IMR-90 (cell line): ENCODE results near the gene ZC3H4. TPM values are rescaled to one million over a fixed set of nuclear protein-coding genes. Genes with fewer than 3 reads are reported as not detected.

Experiments used
- ATAC-seq: fragments of 200-7000 bp; cut with Tn5 transposase; 2 replicates; pipeline ENCODE4 v1.9.1; 2020; ENCODE audit warnings: low read depth, mild to moderate bottlenecking, moderate library complexity
- BruUV-seq: library from RNA; stranded (reverse); fragments of 400-500 nt; replicated peaks from 2 replicates; lab custom pipeline; 2021; lab: Mats Ljungman, UMichigan
- CTCF ChIA-PET: fragments of 300-600 bp; formaldehyde crosslinking; extraction: SDS; loops from one replicate; lab custom pipeline; 2021; ENCODE audit warnings: antibody characterized with exemption; lab: Yijun Ruan, JAX
- POLR2A ChIA-PET: fragments of 300-600 bp; sonication (Branson Sonifier 250); formaldehyde crosslinking; loops from one replicate; lab custom pipeline; 2022; ENCODE audit warnings: antibody characterized with exemption; ENCODE audit not compliant: unreplicated experiment; lab: Charles Lee
- DNase-seq: peaks from one replicate; pipeline ENCODE4 v3.0.0; 2013
- H2AFZ ChIP-seq: replicated peaks from 2 replicates; pipeline ENCODE3; 2013; ENCODE audit warnings: low read length, mild to moderate bottlenecking; ENCODE audit not compliant: poor library complexity
- H2AK5ac ChIP-seq: 2 replicates; pipeline ENCODE4 v1.6.1; 2013; ENCODE audit warnings: low read depth, low read length, inconsistent platforms
- H2AK9ac ChIP-seq: replicated peaks from 2 replicates; pipeline ENCODE3; 2013; ENCODE audit warnings: mild to moderate bottlenecking, low read depth, low read length, moderate library complexity; ENCODE audit not compliant: poor library complexity
- H2BK120ac ChIP-seq: 2 replicates; pipeline ENCODE4 v1.6.1; 2013; ENCODE audit warnings: low read depth, low read length, inconsistent platforms
- H2BK15ac ChIP-seq: 3 replicates; pipeline ENCODE4 v1.6.1; 2013; ENCODE audit warnings: low read depth, low read length, inconsistent platforms
- H2BK20ac ChIP-seq: 2 replicates; pipeline ENCODE4 v1.6.1; 2013; ENCODE audit warnings: low read depth, mild to moderate bottlenecking, inconsistent platforms, low read length, moderate library complexity
- H2BK5ac ChIP-seq: 2 replicates; pipeline ENCODE4 v1.6.1; 2013; ENCODE audit warnings: mild to moderate bottlenecking, low read depth, low read length, inconsistent platforms; ENCODE audit not compliant: poor library complexity, severe bottlenecking
- H3K14ac ChIP-seq: replicated peaks from 2 replicates; pipeline ENCODE4 v1.6.1; 2013; ENCODE audit warnings: low read depth, low read length, inconsistent platforms
- H3K18ac ChIP-seq: 2 replicates; pipeline ENCODE4 v1.6.1; 2013; ENCODE audit warnings: low read depth, low read length, control low read depth
- H3K23ac ChIP-seq: 2 replicates; pipeline ENCODE4 v1.6.1; 2013; ENCODE audit warnings: low read depth, low read length, inconsistent platforms
- H3K27ac ChIP-seq: 2 replicates; pipeline ENCODE4 v1.5.1; 2013; ENCODE audit warnings: mild to moderate bottlenecking, control low read depth, low read length; ENCODE audit not compliant: insufficient read depth
- H3K27me3 ChIP-seq: 2 replicates; pipeline ENCODE4 v1.6.1; 2013; ENCODE audit warnings: low read length; ENCODE audit not compliant: control insufficient read depth, insufficient read depth
- H3K36me3 ChIP-seq: 2 replicates; pipeline ENCODE4 v1.6.1; 2013; ENCODE audit warnings: low read length, mixed read lengths; ENCODE audit not compliant: control insufficient read depth, insufficient read depth
- H3K4ac ChIP-seq: 2 replicates; pipeline ENCODE4 v1.6.1; 2013; ENCODE audit warnings: low read depth, low read length, inconsistent platforms
- H3K4me1 ChIP-seq: 2 replicates; pipeline ENCODE4 v1.6.1; 2013; ENCODE audit warnings: low read length, mixed read lengths; ENCODE audit not compliant: control insufficient read depth, insufficient read depth
- H3K4me2 ChIP-seq: 2 replicates; pipeline ENCODE4 v1.6.1; 2013; ENCODE audit warnings: low read depth, mild to moderate bottlenecking, control low read depth, low read length, moderate library complexity
- H3K4me3 ChIP-seq: 2 replicates; pipeline ENCODE4 v1.5.1; 2013; ENCODE audit warnings: low read depth, mild to moderate bottlenecking, control low read depth, low read length, moderate library complexity; ENCODE audit not compliant: insufficient read depth
- H3K56ac ChIP-seq: 2 replicates; pipeline ENCODE4 v1.6.1; 2013; ENCODE audit warnings: low read length, inconsistent platforms; ENCODE audit not compliant: insufficient read depth; ENCODE audit errors: extremely low read depth
- H3K79me1 ChIP-seq, 2 experiments: 2 replicates each; pipeline ENCODE4 v1.6.1; 2013; ENCODE audit warnings: low read length in 2 of 2, inconsistent platforms in 1 of 2, low read depth in 1 of 2
- H3K9ac ChIP-seq: 2 replicates; pipeline ENCODE4 v1.6.1; 2013; ENCODE audit warnings: low read depth, low read length, control low read depth
- H3K9me1 ChIP-seq: 2 replicates; pipeline ENCODE4 v1.6.1; 2013; ENCODE audit warnings: low read length, inconsistent platforms; ENCODE audit not compliant: insufficient read depth
- H3K9me3 ChIP-seq: 2 replicates; pipeline ENCODE4 v1.6.1; 2013; ENCODE audit warnings: low read length; ENCODE audit not compliant: control insufficient read depth, insufficient read depth
- H4K20me1 ChIP-seq: 2 replicates; pipeline ENCODE4 v1.6.1; 2013; ENCODE audit warnings: low read length, inconsistent platforms; ENCODE audit not compliant: insufficient read depth
- H4K5ac ChIP-seq: 2 replicates; pipeline ENCODE4 v1.6.1; 2013; ENCODE audit warnings: mild to moderate bottlenecking, low read depth, low read length, control low read depth
- H4K8ac ChIP-seq, 2 experiments: 2 replicates each; pipeline ENCODE4 v1.6.1; 2013; ENCODE audit warnings: low read depth in 2 of 2, low read length in 2 of 2, control low read depth in 1 of 2, inconsistent platforms in 1 of 2
- H4K91ac ChIP-seq: 2 replicates; pipeline ENCODE4 v1.6.1; 2013; ENCODE audit warnings: low read depth, low read length, inconsistent platforms; ENCODE audit not compliant: insufficient read depth
- CEBPB ChIP-seq: IDR thresholded peaks from 2 replicates; pipeline ENCODE4 v1.6.1; 2012; ENCODE audit warnings: low read depth, low read length, improper control_type of control experiment
- RCOR1 ChIP-seq: IDR thresholded peaks from 2 replicates; pipeline ENCODE4 v1.6.1; 2012; ENCODE audit warnings: mild to moderate bottlenecking, low read length, improper control_type of control experiment; ENCODE audit not compliant: insufficient replicate concordance
- WGBS, 2 experiments: methylation state at CpG; one replicate each; pipeline versions ENCODE4 v1.1.5 to v1.1.7; 2013; ENCODE audit warnings: missing lambda C conversion rate in 2 of 2; ENCODE audit not compliant: insufficient read length in 1 of 2; ENCODE audit errors: extremely low coverage in 2 of 2; 5-methylcytosine and 5-hydroxymethylcytosine counted together
- dilution Hi-C: fragments of 300-500 bp; cut with HindIII; formaldehyde crosslinking; loops from one replicate; pipeline ENCODE4 v1.14.3; 2018; ENCODE audit warnings: low sequenced_read_pairs; ENCODE audit not compliant: unreplicated experiment
- in situ Hi-C: fragments of 300-500 bp; cut with MboI; formaldehyde crosslinking; loops from 3 replicates; pipeline ENCODE4 v1.14.3; 2019; ENCODE audit warnings: low sequenced_read_pairs, inconsistent platforms, mixed read lengths
- intact Hi-C: fragments of 100-400 bp; cut with micrococcal nuclease; formaldehyde crosslinking; loops from 2 replicates; pipeline ENCODE4 v1.10.0; 2022
- polyA plus RNA-seq, 3 experiments: library from polyadenylated mRNA; depleted of rRNA; stranded (reverse); fragments of >200 nt; gene quantifications; 2 replicates each; pipeline ENCODE4 v1.2.3, GENCODE V29; 2012; ENCODE audit warnings: low replicate concordance in 1 of 3
- total RNA-seq: library from RNA; depleted of rRNA; stranded (reverse); fragments of >200 nt; gene quantifications from 2 replicates; pipeline ENCODE4 v1.2.3, GENCODE V29; 2012

ZC3H4 gene
- total and polyA plus RNA-seq, 2 of the 4 experiments (the other 2 are of a cell fraction): 3.9 to 8.9 TPM

DNA sequence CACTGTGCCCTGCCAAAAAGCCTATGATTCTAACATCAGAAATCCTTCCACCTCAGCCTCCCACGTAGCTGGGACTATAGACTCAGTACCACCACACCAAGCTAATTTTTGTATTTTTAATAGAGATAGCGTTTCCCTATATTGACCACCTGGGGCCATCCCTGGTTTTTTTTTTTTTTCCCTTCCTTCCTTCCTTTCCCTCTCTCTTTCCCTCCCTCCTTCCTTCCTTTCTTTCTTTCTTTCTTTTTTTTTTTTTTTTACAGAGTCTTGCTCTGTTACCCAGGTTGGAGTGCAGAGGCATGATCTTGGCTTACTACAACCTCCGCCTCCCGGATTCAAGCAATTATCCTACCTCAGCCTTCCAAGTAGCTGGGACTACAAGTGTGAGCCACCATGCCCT is 16.0 kb upstream of the ZC3H4 start:
- Histone ChIP-seq H3K23ac (no peak overlapping the region), H3K27me3 (no peaks in the 10 kb centered on the region), H2AFZ (no peak overlapping the region), H2BK20ac (no peak overlapping the region; the same call in 1 of the 2 replicates), H3K4me3 (no peak overlapping the region), H3K36me3 (peaks cover 1% of the 10 kb centered on the region; the same call in 1 of the 2 replicates), H3K79me1 (peaks cover 0 to 25% of the 10 kb centered on the region in 2 experiments; a peak in 2 of 4 replicates), H3K56ac (no peak overlapping the region), H3K4me2 (no peak overlapping the region), H3K18ac (no peak overlapping the region), H3K9me3 (no peaks in the 10 kb centered on the region), H3K9me1 (peaks cover 4% of the 10 kb centered on the region), H3K14ac (no peak overlapping the region), H2AK5ac (peak overlapping the region; percentile 92), H3K4ac (peak overlapping the region; percentile 34; the same call in 1 of the 2 replicates), H3K27ac (no peak overlapping the region), H4K91ac (no peak overlapping the region), H2BK120ac (no peak overlapping the region), H4K5ac (no peak overlapping the region), H3K4me1 (peaks cover 10% of the 10 kb centered on the region), H2BK5ac (no peak overlapping the region), H4K20me1 (peaks cover 33% of the 10 kb centered on the region), H2AK9ac (peak overlapping the region; percentile 46), H4K8ac (peak overlapping the region; percentile 54 to 98; a peak in 3 of 4 replicates), H3K9ac (no peak overlapping the region), H2BK15ac (peak overlapping the region; percentile 53; the same call in 1 of the 3 replicates)
- dilution Hi-C loops: no loop called here
- CTCF ChIA-PET: no interaction called here
- BruUV-seq: no TSS peak
- WGBS, 2 experiments: 100% methylated on average over 2 of the region's 4 CpGs; no CpG with 5 or more reads in 1 of the 2 experiments
- in situ Hi-C loops: loop anchor here (5.0 to 10.0 kb wide), 2 partner anchors 47 to 115 kb away; partner anchors contain the start of gene NPAS1
- POLR2A ChIA-PET: no interaction called here
- intact Hi-C loops: no loop called here
- DNase-seq (no peak), ATAC-seq (no peak)
- TF ChIP-seq RCOR1 (no peak), CEBPB (no peak)
